WTC11 (cell line): ENCODE data around the gene HPSE. TPM values are rescaled to one million over a fixed set of nuclear protein-coding genes. Genes with fewer than 3 reads are reported as not detected.
"Not testable (repeated sequence)": the region's sequence is repeated elsewhere in the genome, so short reads cannot be mapped to it uniquely, and the experiment has no call there.

Source experiments
- ATAC-seq: fragments of 200-7000 bp; cut with Tn5 transposase; 2 replicates; pipeline ENCODE4 v1.10.0; 2021; ENCODE audit warnings: mild to moderate bottlenecking, moderate library complexity
- CTCF ChIA-PET: fragments of 300-600 bp; sonication (Branson Sonifier 250); formaldehyde crosslinking; loops from one replicate; lab custom pipeline; 2021; ENCODE audit warnings: antibody characterized with exemption; lab: Charles Lee
- POLR2A ChIA-PET: fragments of 350-600 bp; sonication (Branson Sonifier 250); formaldehyde crosslinking; loops from one replicate; lab custom pipeline; 2021; ENCODE audit warnings: antibody characterized with exemption; lab: Charles Lee
- DNase-seq: peaks from one replicate; pipeline ENCODE4 v3.0.0; 2021; ENCODE audit warnings: low spot score
- H3K27ac Mint-ChIP-seq: 2 replicates; pipeline ENCODE4 v1.8.0; 2021; ENCODE audit warnings: mixed read lengths
- H3K27me3 Mint-ChIP-seq: 2 replicates; pipeline ENCODE4 v1.8.0; 2021; ENCODE audit warnings: low read depth, mild to moderate bottlenecking, moderate library complexity, mixed read lengths
- H3K36me3 Mint-ChIP-seq: 2 replicates; pipeline ENCODE4 v1.8.0; 2021; ENCODE audit warnings: mixed read lengths
- H3K4me1 Mint-ChIP-seq: 2 replicates; pipeline ENCODE4 v1.8.0; 2022; ENCODE audit warnings: mixed read lengths
- H3K4me3 Mint-ChIP-seq: 2 replicates; pipeline ENCODE4 v1.8.0; 2021; ENCODE audit warnings: mild to moderate bottlenecking, moderate library complexity, mixed read lengths
- H3K9me3 Mint-ChIP-seq: 2 replicates; pipeline ENCODE4 v1.8.0; 2021; ENCODE audit warnings: mixed read lengths
- ATF1 ChIP-seq: sonication (generic); formaldehyde crosslinking; IDR thresholded peaks from 2 replicates; pipeline ENCODE4 v1.8.1; 2023; ENCODE audit warnings: mild to moderate bottlenecking, moderate library complexity, missing genetic modification reagents
- CBFB ChIP-seq: sonication (generic); formaldehyde crosslinking; IDR thresholded peaks from 2 replicates; pipeline ENCODE4 v1.8.1; 2022; ENCODE audit warnings: mild to moderate bottlenecking, low read depth, missing genetic modification reagents
- E2F1 ChIP-seq: sonication (generic); formaldehyde crosslinking; IDR thresholded peaks from 2 replicates; pipeline ENCODE4 v1.8.0; 2022; ENCODE audit warnings: mild to moderate bottlenecking, missing genetic modification reagents
- ELF4 ChIP-seq: sonication (generic); formaldehyde crosslinking; IDR thresholded peaks from 2 replicates; pipeline ENCODE4 v1.8.1; 2022; ENCODE audit warnings: low read depth, mild to moderate bottlenecking, moderate library complexity, missing genetic modification reagents
- ESRRA ChIP-seq: sonication (generic); formaldehyde crosslinking; IDR thresholded peaks from 2 replicates; pipeline ENCODE4 v1.8.1; 2022; ENCODE audit warnings: mild to moderate bottlenecking, missing genetic modification reagents, borderline replicate concordance
- FOXK1 ChIP-seq: sonication (generic); formaldehyde crosslinking; IDR thresholded peaks from 2 replicates; pipeline ENCODE4 v1.8.0; 2022; ENCODE audit warnings: mild to moderate bottlenecking, moderate library complexity, missing genetic modification reagents
- GABPB1 ChIP-seq: sonication (generic); formaldehyde crosslinking; IDR thresholded peaks from 2 replicates; pipeline ENCODE4 v1.8.1; 2023; ENCODE audit warnings: mild to moderate bottlenecking, missing genetic modification reagents
- GTF2I ChIP-seq: fragments of 250-450 bp; sonication (Bioruptor Pico); conservative IDR thresholded peaks from 2 replicates; pipeline ENCODE4 v1.4.0; 2021; ENCODE audit warnings: mild to moderate bottlenecking
- HMGA2 ChIP-seq: fragments of 250-450 bp; sonication (Bioruptor Pico); IDR thresholded peaks from 2 replicates; pipeline ENCODE4 v1.4.0; 2021; ENCODE audit warnings: mild to moderate bottlenecking, moderate library complexity
- HMGXB4 ChIP-seq: sonication (generic); formaldehyde crosslinking; IDR thresholded peaks from 2 replicates; pipeline ENCODE4 v1.8.1; 2023; ENCODE audit warnings: mild to moderate bottlenecking, moderate library complexity, missing genetic modification reagents
- MXD4 ChIP-seq: fragments of 250-450 bp; sonication (Bioruptor Pico); IDR thresholded peaks from 2 replicates; pipeline ENCODE4 v1.8.0; 2021; ENCODE audit warnings: mild to moderate bottlenecking, moderate library complexity, borderline replicate concordance
- NR3C1 ChIP-seq: sonication (generic); formaldehyde crosslinking; conservative IDR thresholded peaks from 2 replicates; pipeline ENCODE4 v1.8.1; 2023; ENCODE audit warnings: low read depth, mild to moderate bottlenecking, missing genetic modification reagents
- SOX15 ChIP-seq: fragments of 250-450 bp; sonication (Bioruptor Pico); IDR thresholded peaks from 2 replicates; pipeline ENCODE4 v1.9.0; 2021; ENCODE audit warnings: mild to moderate bottlenecking
- SP1 ChIP-seq: sonication (generic); formaldehyde crosslinking; conservative IDR thresholded peaks from 2 replicates; pipeline ENCODE4 v1.8.1; 2022; ENCODE audit warnings: missing genetic modification reagents
- USF1 ChIP-seq: sonication (generic); formaldehyde crosslinking; IDR thresholded peaks from 2 replicates; pipeline ENCODE4 v1.8.0; 2022; ENCODE audit warnings: mild to moderate bottlenecking, missing genetic modification reagents
- ZNF281 ChIP-seq: sonication (generic); formaldehyde crosslinking; IDR thresholded peaks from 2 replicates; pipeline ENCODE4 v1.8.0; 2023; ENCODE audit warnings: mild to moderate bottlenecking, missing genetic modification reagents
- ZNF423 ChIP-seq: fragments of 250-450 bp; sonication (Bioruptor Pico); IDR thresholded peaks from 2 replicates; pipeline ENCODE4 v2.1.2; 2022; ENCODE audit warnings: mild to moderate bottlenecking, moderate library complexity
- total RNA-seq: library from RNA; stranded (reverse); gene quantifications from 3 replicates; pipeline ENCODE4 v1.2.3, GENCODE V29; 2021
- TF ChIP-seq, protein P1 (sequence below): sonication (generic); formaldehyde crosslinking; IDR thresholded peaks from 2 replicates; pipeline ENCODE4 v1.8.1; 2023; ENCODE audit warnings: mild to moderate bottlenecking, missing genetic modification reagents, moderate library complexity
- TF ChIP-seq, protein P2 (sequence below): sonication (generic); formaldehyde crosslinking; IDR thresholded peaks from 2 replicates; pipeline ENCODE4 v1.8.0; 2022; ENCODE audit warnings: mild to moderate bottlenecking, missing genetic modification reagents
- TF ChIP-seq, protein P3 (sequence below): sonication (generic); formaldehyde crosslinking; IDR thresholded peaks from 2 replicates; pipeline ENCODE4 v1.8.1; 2023; ENCODE audit warnings: mild to moderate bottlenecking, missing genetic modification reagents, moderate library complexity

HPSE gene
- total RNA-seq, 1 experiment from 2014 or later, result 3.0 TPM

GRCh38 chr4:83288381-83288780, 46.3 kb downstream of the HPSE start:
- H3K36me3 Mint-ChIP-seq, H3K4me3 Mint-ChIP-seq, H3K27me3 Mint-ChIP-seq, CTCF ChIA-PET, POLR2A ChIA-PET, ATAC-seq, DNase-seq, H3K27ac Mint-ChIP-seq: not testable (repeated sequence)
- H3K4me1 Mint-ChIP-seq, result peaks cover 13% of the 10 kb centered on the region
- H3K9me3 Mint-ChIP-seq, result peaks cover 17% of the 10 kb centered on the region

- Mint-ChIP-seq H3K9me3 (peaks cover 5% of the 10 kb centered on the region), H3K27me3 (peaks cover 11% of the 10 kb centered on the region), H3K27ac (peak overlapping the region; percentile 81), H3K4me1 (peaks cover 18% of the 10 kb centered on the region), H3K36me3 (peaks cover 1% of the 10 kb centered on the region; the same call in 1 of the 2 replicates), H3K4me3 (peak overlapping the region; percentile 81)
- CTCF ChIA-PET, result interaction anchor here (0.5 to 1.4 kb wide), 20 partner anchors 8 to 1198 kb away, joined by 3 to 10 read pairs (median 4); partner anchors contain the start of genes COPS4, HELQ and MRPS18C
- TF ChIP-seq, protein P1, sequence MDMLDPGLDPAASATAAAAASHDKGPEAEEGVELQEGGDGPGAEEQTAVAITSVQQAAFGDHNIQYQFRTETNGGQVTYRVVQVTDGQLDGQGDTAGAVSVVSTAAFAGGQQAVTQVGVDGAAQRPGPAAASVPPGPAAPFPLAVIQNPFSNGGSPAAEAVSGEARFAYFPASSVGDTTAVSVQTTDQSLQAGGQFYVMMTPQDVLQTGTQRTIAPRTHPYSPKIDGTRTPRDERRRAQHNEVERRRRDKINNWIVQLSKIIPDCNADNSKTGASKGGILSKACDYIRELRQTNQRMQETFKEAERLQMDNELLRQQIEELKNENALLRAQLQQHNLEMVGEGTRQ, result no peak
- TF ChIP-seq SP1 (CRISPR knock-in tag) (no peak), FOXK1 (CRISPR knock-in tag) (no peak), SOX15 (no peak), HMGXB4 (CRISPR knock-in tag) (no peak), ZNF281 (CRISPR knock-in tag) (no peak), MXD4 (CRISPR knock-in tag) (no peak), ATF1 (CRISPR knock-in tag) (no peak), ZNF423 (CRISPR knock-in tag) (no peak), GABPB1 (CRISPR knock-in tag) (no peak), GTF2I (CRISPR knock-in tag) (no peak), E2F1 (no peak), CBFB (CRISPR knock-in tag) (no peak), USF1 (CRISPR knock-in tag) (no peak), ELF4 (no peak), ESRRA (CRISPR knock-in tag) (no peak), NR3C1 (CRISPR knock-in tag) (no peak), HMGA2 (CRISPR knock-in tag) (no peak)
- TF ChIP-seq, protein P2, sequence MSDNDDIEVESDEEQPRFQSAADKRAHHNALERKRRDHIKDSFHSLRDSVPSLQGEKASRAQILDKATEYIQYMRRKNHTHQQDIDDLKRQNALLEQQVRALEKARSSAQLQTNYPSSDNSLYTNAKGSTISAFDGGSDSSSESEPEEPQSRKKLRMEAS (CRISPR knock-in tag), result no peak
- TF ChIP-seq, protein P3, sequence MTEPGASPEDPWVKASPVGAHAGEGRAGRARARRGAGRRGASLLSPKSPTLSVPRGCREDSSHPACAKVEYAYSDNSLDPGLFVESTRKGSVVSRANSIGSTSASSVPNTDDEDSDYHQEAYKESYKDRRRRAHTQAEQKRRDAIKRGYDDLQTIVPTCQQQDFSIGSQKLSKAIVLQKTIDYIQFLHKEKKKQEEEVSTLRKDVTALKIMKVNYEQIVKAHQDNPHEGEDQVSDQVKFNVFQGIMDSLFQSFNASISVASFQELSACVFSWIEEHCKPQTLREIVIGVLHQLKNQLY (CRISPR knock-in tag), result no peak
- DNase-seq (no peak), ATAC-seq (no peak)
- POLR2A ChIA-PET, result interaction anchor here (0.5 to 2.1 kb wide), 7 partner anchors 24 to 272 kb away, joined by 3 to 7 read pairs (median 4); partner anchors contain the start of gene COPS4
Observed at GRCh38 chr4:83285055-83285407, 49.6 kb downstream of the HPSE start.
